Aorta (tissue), 5 donors: ENCODE data around the gene PPP6R2. TPM values are rescaled to one million over a fixed set of nuclear protein-coding genes. Genes with fewer than 3 reads are reported as not detected.

ENCODE experiments used
- ATAC-seq: fragments of 200-7000 bp; cut with Tn5 transposase; one replicate; pipeline ENCODE4 v1.9.1; 2022; ENCODE audit warnings: moderate library complexity; ENCODE audit not compliant: low FRiP score
- DNase-seq, 2 donors: peaks; one replicate each; pipeline ENCODE4 v3.0.0-alpha.2; 2020
- H3K27ac ChIP-seq, 2 donors: one replicate each; pipeline ENCODE4 v1.5.1; 2013; ENCODE audit warnings: low read length in 2 of 2, mild to moderate bottlenecking in 2 of 2, moderate library complexity in 2 of 2, control low read depth in 1 of 2, inconsistent platforms in 1 of 2, low read depth in 1 of 2
- H3K27me3 ChIP-seq, 2 donors: one replicate each; pipeline ENCODE4 v1.6.1; 2013; ENCODE audit warnings: control low read depth in 1 of 2, low read length in 1 of 2, mild to moderate bottlenecking in 1 of 2, moderate library complexity in 1 of 2; ENCODE audit not compliant: insufficient read depth in 2 of 2, control insufficient read depth in 1 of 2
- H3K36me3 ChIP-seq, 2 donors: one replicate each; pipeline ENCODE4 v1.6.1; 2013; ENCODE audit warnings: control low read depth in 1 of 2, low read length in 1 of 2, mild to moderate bottlenecking in 1 of 2; ENCODE audit not compliant: insufficient read depth in 2 of 2, control insufficient read depth in 1 of 2
- H3K4me1 ChIP-seq, 2 donors: one replicate each; pipeline ENCODE4 v1.6.1; 2013; ENCODE audit warnings: low read length in 2 of 2, control low read depth in 1 of 2, mild to moderate bottlenecking in 1 of 2, moderate library complexity in 1 of 2; ENCODE audit not compliant: insufficient read depth in 2 of 2, control insufficient read depth in 1 of 2
- H3K4me3 ChIP-seq, 2 donors: one replicate each; pipeline ENCODE4 v1.5.1; 2013; ENCODE audit warnings: low read length in 2 of 2, control low read depth in 1 of 2, mild to moderate bottlenecking in 1 of 2
- H3K9me3 ChIP-seq: one replicate; pipeline ENCODE4 v1.6.1; 2013; ENCODE audit warnings: mild to moderate bottlenecking, low read length; ENCODE audit not compliant: control insufficient read depth
- whole genome bisulfite sequencing, 2 donors: extraction: QIAGEN DNeasy Blood & Tissue Kit; methylation state at CpG; one replicate each; pipeline ENCODE4 v1.1.7; 2013; 5-methylcytosine and 5-hydroxymethylcytosine counted together
- intact Hi-C, 2 donors: fragments of 100-400 bp; cut with DNase I; formaldehyde crosslinking; loops; one replicate each; pipeline versions ENCODE4 v1.14.2 to v1.15.0; 2022
- polyA plus RNA-seq, 2 donors: library from polyadenylated mRNA; stranded (reverse); fragments of 200-250 nt; gene quantifications; one replicate each; pipeline ENCODE4 v1.2.3, GENCODE V29; 2013
- total RNA-seq, 2 donors: library from RNA; stranded (reverse); fragmentation: NEBNext Ultra II Directional; extraction: Animal tissue kit (Norgen Biotek cat#: 25700); gene quantifications; one replicate each; pipeline ENCODE4 v1.2.1, GENCODE V29; 2021
- donor health status: healthy with polysubstance abuse.
- donor health status: Bipolar disorder and iron deficiency.
- donor health status: DM: no; HTN: no; CAD: no.
- donor health status: DM: no; HTN: no; CAD: no.
- donor health status: DM: yes; HTN: yes; CAD: no.

PPP6R2 gene
- total and polyA plus RNA-seq, 4 donors: 14.1 to 62.5 (median 46.0) TPM

DNA sequence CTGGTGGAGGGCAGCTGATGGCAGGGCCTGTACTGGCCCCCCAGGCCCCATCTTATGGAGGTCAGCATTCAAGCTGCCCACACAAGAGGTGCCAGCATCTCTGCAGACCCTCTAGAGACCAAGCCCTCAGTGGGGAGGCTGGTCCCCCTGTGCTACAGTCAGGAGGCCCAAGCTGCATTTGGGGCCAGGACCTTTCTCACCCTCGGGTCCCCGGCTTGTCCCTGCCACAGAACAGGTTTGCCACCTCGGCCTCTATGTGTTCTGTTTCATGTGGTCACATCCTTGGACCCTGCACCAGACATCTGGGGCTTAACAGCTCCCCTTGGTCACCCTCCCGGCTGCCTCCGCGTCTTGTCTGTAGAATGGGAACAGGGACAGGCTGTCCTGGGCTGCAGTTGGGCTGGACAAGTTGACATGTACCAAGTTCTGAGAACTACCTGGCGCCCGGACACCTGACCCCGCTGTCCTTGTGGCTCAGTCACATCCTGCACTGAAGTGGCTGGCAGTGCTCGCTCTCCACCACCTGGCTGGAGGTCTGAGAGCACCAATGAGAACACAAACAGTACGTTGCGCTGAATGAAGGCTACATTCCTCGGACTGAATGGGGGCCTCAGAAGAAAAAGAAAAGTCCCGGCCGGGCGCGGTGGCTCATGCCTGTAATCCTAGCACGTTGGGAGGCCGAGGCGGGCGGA lies 33.0 kb upstream of the PPP6R2 start:
- H3K27ac ChIP-seq: no peak overlapping the region
- 93% methylated on average over 19 to 21 of the region's 21 CpGs for WGBS, 2 donors
- H3K36me3 ChIP-seq: no peaks in the 10 kb centered on the region
- H3K4me3 ChIP-seq: no peak overlapping the region
- no peaks in the 10 kb centered on the region for H3K27me3 ChIP-seq
- ATAC-seq (no peak), DNase-seq (peak in 1 of 2 donors; percentile 73)
- intact Hi-C loops: no loop called here
- no peaks in the 10 kb centered on the region for H3K9me3 ChIP-seq
- no peaks in the 10 kb centered on the region for H3K4me1 ChIP-seq

DNA sequence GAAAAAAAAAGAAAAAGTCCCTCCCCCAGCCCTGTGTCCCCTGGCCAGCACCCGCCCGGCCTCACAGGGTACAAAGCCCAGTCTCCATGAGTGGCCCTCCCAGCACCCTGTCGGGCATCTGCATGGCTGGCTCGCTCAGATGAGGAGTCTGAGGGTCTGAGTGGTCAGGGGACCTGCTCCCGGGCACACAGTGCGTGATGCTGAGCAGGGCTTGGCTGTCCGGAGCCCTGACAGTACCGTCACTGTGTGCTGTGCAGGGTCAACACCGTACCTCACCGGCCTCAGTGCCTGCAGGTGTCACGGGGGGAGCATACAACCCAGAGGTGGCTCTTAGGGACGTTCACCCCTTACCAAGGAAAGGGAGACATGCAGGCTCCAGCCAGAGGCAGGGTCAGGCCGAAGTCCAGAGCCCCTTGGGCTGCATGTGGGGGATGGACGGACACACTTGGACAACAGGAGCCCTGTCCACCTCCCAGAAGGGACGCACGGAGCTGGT lies 32.1 kb upstream of the PPP6R2 start:
- Histone ChIP-seq H3K4me3 (no peak overlapping the region), H3K27me3 (no peaks in the 10 kb centered on the region), H3K4me1 (no peaks in the 10 kb centered on the region), H3K36me3 (no peaks in the 10 kb centered on the region), H3K27ac (no peak overlapping the region), H3K9me3 (no peaks in the 10 kb centered on the region)
- 91 to 92% methylated on average over 16 of the region's 16 CpGs for WGBS, 2 donors
- intact Hi-C loops: no loop called here
- DNase-seq (no peak), ATAC-seq (no peak)

DNA sequence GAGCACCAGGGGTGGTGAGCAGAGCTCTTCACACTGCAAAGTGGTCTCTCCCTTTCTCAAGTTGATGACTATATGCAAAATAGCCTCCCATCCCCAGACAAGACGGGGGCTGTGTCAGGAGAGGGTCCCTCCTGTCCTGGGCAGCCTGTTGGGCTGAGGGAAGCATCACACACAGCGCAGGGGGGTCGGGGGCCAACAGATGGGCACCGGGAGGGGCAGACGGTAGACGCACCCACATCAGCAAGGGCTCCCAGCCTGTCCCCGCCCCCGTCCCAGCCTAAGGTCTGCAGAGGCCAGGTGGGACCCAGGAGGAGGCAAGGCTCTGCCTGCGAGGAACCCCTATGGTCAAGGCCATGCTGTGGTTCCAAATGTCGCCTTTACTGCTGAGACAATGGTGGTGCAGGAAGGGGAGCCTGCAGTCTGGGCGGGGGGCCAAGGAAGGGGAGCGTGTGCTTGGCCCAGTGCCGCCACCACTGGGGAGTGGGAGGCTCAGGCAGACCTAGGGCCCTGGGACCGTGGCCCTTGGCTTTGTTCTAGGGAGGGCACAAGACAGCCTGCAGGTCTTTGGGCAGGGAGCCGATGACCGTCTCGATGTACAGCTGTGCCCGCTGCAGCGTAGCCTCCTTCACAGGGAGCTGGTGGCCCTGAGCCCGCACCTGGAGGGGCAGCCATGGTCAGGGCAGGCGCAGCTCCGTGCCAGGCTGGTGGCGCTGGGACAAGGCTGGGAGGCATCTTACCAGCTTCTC lies 31.3 kb upstream of the PPP6R2 start:
- 89 to 90% methylated on average over 23 of the region's 23 CpGs for WGBS, 2 donors
- ATAC-seq: no peak
- intact Hi-C loops: no loop called here

DNA sequence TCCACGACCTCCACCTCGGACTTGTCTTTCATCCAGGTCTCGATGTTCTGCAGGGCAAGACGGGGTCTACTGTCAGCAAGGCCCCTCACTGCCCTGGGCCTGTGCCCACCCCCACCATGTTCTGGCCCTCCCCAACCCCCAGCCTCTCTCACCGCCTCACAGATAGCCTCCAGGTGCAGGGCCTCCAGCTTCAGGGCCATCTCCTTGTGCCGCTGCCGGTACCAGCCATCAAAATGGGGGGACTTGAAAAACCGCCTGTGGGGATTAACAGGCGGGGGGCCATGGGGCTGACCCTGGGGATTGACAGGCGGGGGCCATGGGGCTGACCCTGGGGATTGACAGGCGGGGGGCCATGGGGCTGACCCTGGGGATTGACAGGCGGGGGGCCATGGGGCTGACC lies 30.8 kb upstream of the PPP6R2 start:
- no peaks in the 10 kb centered on the region for H3K4me1 ChIP-seq
- H3K27me3 ChIP-seq: no peaks in the 10 kb centered on the region
- ATAC-seq (no peak), DNase-seq (no peak)
- 95 to 97% methylated on average over 12 of the region's 12 CpGs for whole genome bisulfite sequencing, 2 donors
- intact Hi-C loops: no loop called here
- H3K36me3 ChIP-seq: no peaks in the 10 kb centered on the region
- no peak overlapping the region for H3K4me3 ChIP-seq
- no peaks in the 10 kb centered on the region for H3K9me3 ChIP-seq
- H3K27ac ChIP-seq: no peak overlapping the region

More for the DNA sequence above, 31.3 kb upstream of the PPP6R2 start:
- Histone ChIP-seq H3K36me3 (no peaks in the 10 kb centered on the region), H3K4me1 (no peaks in the 10 kb centered on the region), H3K27me3 (no peaks in the 10 kb centered on the region), H3K9me3 (no peaks in the 10 kb centered on the region), H3K27ac (no peak overlapping the region), H3K4me3 (no peak overlapping the region)
- DNase-seq: no peak

DNA sequence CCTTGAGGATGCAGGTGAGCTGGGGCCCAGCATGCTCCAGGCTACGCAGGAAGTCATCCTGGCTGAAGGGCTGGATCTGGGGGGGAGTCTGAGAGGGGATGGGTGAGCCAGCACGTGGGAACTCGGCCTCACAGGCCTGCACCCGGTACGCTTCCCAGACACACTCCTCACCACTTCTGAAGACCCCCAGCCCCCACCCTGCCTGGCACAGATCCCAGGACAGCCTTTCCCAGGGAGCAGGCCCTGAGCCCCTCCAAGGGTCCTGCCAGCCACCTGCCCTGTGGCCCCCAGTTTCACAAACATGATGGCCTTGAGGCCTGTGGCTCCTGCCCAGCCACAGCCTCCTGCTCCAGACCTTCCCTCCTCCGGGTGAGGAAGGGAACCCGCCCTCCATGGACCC lies 30.1 kb upstream of the PPP6R2 start:
- no peaks in the 10 kb centered on the region for H3K9me3 ChIP-seq
- no peaks in the 10 kb centered on the region for H3K27me3 ChIP-seq
- no peak overlapping the region for H3K4me3 ChIP-seq
- no peak for ATAC-seq
- H3K4me1 ChIP-seq: no peaks in the 10 kb centered on the region
- peak in 1 of 2 donors; percentile 48 for DNase-seq
- intact Hi-C loops: no loop called here
- no peaks in the 10 kb centered on the region for H3K36me3 ChIP-seq
- 82 to 84% methylated on average over 7 of the region's 7 CpGs for WGBS, 2 donors
- H3K27ac ChIP-seq: no peak overlapping the region

DNA sequence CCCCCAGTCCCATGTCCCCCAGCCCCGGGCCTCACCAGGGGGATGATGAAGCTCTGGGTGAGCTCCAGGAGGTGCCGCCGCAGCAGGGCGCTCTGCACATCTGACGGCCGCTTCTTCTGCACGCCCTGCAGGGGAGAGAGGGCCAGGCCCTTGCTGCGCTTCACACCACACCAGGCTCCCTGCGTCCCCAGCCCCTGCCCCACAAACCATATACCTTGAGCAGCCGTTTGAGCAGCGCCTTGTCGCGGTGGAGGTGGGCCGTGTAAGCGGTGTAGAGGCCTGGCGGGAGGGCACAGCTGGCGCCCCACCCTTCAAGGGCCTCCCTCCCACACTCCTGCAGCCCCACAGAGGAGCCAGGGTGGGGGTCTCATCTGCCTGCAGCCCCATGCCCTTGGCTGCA lies 29.5 kb upstream of the PPP6R2 start:
- H3K4me1 ChIP-seq: no peaks in the 10 kb centered on the region
- no peaks in the 10 kb centered on the region for H3K9me3 ChIP-seq
- H3K27ac ChIP-seq: no peak overlapping the region

DNA sequence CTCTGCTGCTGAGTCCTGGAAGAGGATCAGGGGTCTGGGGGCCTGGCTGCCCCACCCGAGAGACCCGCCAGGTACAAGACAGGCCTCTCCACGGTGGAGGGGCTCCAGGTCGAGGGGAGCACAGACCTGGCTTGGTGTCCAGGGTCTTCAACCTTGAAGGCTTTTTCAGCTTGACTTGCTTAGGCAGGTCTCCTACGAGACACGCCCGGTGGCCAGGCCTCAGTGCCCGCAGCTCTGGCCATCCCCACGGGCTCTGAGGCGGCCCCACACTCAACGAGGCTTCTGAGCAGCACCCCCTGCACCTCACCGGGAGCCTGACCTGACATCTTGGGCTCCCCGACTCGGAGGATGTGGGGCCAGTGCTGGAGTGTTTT lies 29.1 kb upstream of the PPP6R2 start:
- intact Hi-C loops: no loop called here
- no peak for DNase-seq
- H3K27me3 ChIP-seq: no peaks in the 10 kb centered on the region
- no peaks in the 10 kb centered on the region for H3K36me3 ChIP-seq
- H3K4me3 ChIP-seq: no peak overlapping the region
- H3K27ac ChIP-seq: no peak overlapping the region
- H3K9me3 ChIP-seq: no peaks in the 10 kb centered on the region
- 78 to 82% methylated on average over 14 of the region's 14 CpGs for WGBS, 2 donors
- H3K4me1 ChIP-seq: no peaks in the 10 kb centered on the region
- ATAC-seq: no peak

More for the DNA sequence above, 29.5 kb upstream of the PPP6R2 start:
- 87 to 90% methylated on average over 14 to 17 of the region's 17 CpGs for WGBS, 2 donors
- no peaks in the 10 kb centered on the region for H3K36me3 ChIP-seq
- H3K4me3 ChIP-seq: no peak overlapping the region
- DNase-seq (no peak), ATAC-seq (no peak)
- H3K27me3 ChIP-seq: no peaks in the 10 kb centered on the region
- intact Hi-C loops: no loop called here

DNA sequence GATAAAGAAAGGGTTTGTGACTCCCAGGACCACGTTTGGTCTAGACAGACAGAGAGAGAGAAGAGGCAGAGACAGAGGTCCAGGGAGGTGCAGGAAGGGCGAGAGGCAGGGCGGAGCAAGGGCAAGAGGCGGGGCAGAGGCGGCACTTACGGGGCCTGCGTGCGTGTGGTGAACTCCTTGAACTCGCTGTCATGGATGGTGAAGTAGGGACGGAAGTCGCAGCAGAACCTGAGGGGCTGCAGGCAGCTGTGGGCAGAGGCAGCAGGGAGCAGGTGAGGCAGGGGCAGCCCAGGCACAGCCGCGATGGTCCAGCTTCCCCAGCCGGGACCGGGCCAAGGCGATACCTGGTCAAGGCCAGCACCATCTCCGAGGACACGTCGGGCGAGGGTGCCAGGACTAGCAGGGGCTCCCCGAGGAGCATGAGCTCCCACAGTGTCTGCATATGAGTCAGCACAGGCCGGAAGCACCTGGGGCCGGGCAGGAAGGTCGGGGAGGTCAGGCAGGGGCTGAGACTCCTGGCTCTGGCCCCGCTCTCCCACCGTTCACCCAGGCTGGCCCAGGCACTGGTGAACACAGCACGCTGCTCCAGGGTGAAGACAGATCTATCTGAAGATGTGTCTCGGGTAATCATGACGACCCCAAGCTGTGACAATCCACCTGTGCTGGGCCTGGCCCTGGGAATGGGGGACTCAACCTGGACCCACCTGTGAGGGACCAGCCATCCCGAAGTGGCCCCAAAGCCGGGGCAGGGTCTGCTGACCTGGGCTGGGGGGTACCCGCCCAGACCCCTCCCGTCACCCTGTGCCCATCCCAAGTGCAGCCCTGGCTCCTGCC lies 28.5 kb upstream of the PPP6R2 start:
- Histone ChIP-seq H3K27ac (no peak overlapping the region), H3K4me3 (no peak overlapping the region)

More for the DNA sequence above, 28.5 kb upstream of the PPP6R2 start:
- no peaks in the 10 kb centered on the region for H3K9me3 ChIP-seq
- ATAC-seq (no peak), DNase-seq (peak in 1 of 2 donors; percentile 80)
- H3K36me3 ChIP-seq: no peaks in the 10 kb centered on the region
- H3K27me3 ChIP-seq: no peaks in the 10 kb centered on the region
- no peaks in the 10 kb centered on the region for H3K4me1 ChIP-seq
- WGBS, 2 donors: 84 to 85% methylated on average over 33 of the region's 33 CpGs
- intact Hi-C loops: no loop called here
